Thoracic aorta (tissue), 2 donors: ENCODE results near the gene CELF5. TPM values are rescaled to one million over a fixed set of nuclear protein-coding genes. Genes with fewer than 3 reads are reported as not detected.
"Not testable (repeated sequence)": the region's sequence is repeated elsewhere in the genome, so short reads cannot be mapped to it uniquely, and the experiment has no call there.

Source experiments
- ATAC-seq: fragments of 150-250 bp; one replicate; pipeline ENCODE4 v1.8.0; 2017; ENCODE audit warnings: low read depth; ENCODE audit not compliant: insufficient number of reproducible peaks, low FRiP score
- DNase-seq: peaks from one replicate; pipeline ENCODE4 v3.0.0-alpha.2; 2020; ENCODE audit warnings: low spot score
- H3K27ac ChIP-seq, 2 donors: fragments of 200-600 bp; sonication (generic); 1 replicate in 1 of 2; 2 replicates in 1 of 2; pipeline ENCODE4 v1.5.1; 2016; ENCODE audit warnings: mild to moderate bottlenecking in 2 of 2, moderate library complexity in 2 of 2
- H3K27me3 ChIP-seq: fragments of 200-600 bp; sonication (generic); replicated peaks from 2 replicates; pipeline ENCODE4 v1.6.0; 2016; ENCODE audit warnings: mild to moderate bottlenecking; ENCODE audit not compliant: insufficient read depth
- H3K36me3 ChIP-seq: fragments of 200-600 bp; sonication (generic); one replicate; pipeline ENCODE4 v1.5.1; 2016
- H3K4me1 ChIP-seq, 2 donors: fragments of 200-600 bp; sonication (generic); 1 replicate in 1 of 2; 2 replicates in 1 of 2; pipeline versions ENCODE4 v1.5.1 to v1.6.0; 2016; ENCODE audit warnings: low read depth in 2 of 2, mild to moderate bottlenecking in 1 of 2; ENCODE audit not compliant: control insufficient read depth in 1 of 2
- H3K4me3 ChIP-seq: fragments of 200-600 bp; sonication (generic); 2 replicates; pipeline ENCODE4 v1.5.1; 2016; ENCODE audit warnings: mild to moderate bottlenecking
- H3K9me3 ChIP-seq: fragments of 200-600 bp; sonication (generic); 2 replicates; pipeline ENCODE4 v1.5.1; 2016
- total RNA-seq, 2 donors: library from RNA; depleted of rRNA; stranded (reverse); fragments of >200 nt; gene quantifications; one replicate each; pipeline versions ENCODE4 v1.1.0 to v1.2.3, GENCODE V29; 2016
- TF ChIP-seq, protein P1 (sequence below): fragments of 200-600 bp; sonication (generic); IDR thresholded peaks from one replicate; pipeline ENCODE4 v1.5.1; 2019; ENCODE audit warnings: antibody characterized with exemption

CELF5 gene
- total RNA-seq, 2 donors from 2014 or later, result not detected

GRCh38 chr19:3188627-3189596 is 35.5 kb upstream of the CELF5 start:
- DNase-seq (no peak), ATAC-seq (no peak)
- Histone ChIP-seq H3K4me1 (peaks cover 10 to 23% of the 10 kb centered on the region in 2 donors), H3K9me3 (no peaks in the 10 kb centered on the region), H3K4me3 (no peak overlapping the region), H3K27me3 (no peaks in the 10 kb centered on the region), H3K27ac (no peak overlapping the region), H3K36me3 (peaks cover 8% of the 10 kb centered on the region)
- TF ChIP-seq, protein P1, sequence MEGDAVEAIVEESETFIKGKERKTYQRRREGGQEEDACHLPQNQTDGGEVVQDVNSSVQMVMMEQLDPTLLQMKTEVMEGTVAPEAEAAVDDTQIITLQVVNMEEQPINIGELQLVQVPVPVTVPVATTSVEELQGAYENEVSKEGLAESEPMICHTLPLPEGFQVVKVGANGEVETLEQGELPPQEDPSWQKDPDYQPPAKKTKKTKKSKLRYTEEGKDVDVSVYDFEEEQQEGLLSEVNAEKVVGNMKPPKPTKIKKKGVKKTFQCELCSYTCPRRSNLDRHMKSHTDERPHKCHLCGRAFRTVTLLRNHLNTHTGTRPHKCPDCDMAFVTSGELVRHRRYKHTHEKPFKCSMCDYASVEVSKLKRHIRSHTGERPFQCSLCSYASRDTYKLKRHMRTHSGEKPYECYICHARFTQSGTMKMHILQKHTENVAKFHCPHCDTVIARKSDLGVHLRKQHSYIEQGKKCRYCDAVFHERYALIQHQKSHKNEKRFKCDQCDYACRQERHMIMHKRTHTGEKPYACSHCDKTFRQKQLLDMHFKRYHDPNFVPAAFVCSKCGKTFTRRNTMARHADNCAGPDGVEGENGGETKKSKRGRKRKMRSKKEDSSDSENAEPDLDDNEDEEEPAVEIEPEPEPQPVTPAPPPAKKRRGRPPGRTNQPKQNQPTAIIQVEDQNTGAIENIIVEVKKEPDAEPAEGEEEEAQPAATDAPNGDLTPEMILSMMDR, result no peak

DNA sequence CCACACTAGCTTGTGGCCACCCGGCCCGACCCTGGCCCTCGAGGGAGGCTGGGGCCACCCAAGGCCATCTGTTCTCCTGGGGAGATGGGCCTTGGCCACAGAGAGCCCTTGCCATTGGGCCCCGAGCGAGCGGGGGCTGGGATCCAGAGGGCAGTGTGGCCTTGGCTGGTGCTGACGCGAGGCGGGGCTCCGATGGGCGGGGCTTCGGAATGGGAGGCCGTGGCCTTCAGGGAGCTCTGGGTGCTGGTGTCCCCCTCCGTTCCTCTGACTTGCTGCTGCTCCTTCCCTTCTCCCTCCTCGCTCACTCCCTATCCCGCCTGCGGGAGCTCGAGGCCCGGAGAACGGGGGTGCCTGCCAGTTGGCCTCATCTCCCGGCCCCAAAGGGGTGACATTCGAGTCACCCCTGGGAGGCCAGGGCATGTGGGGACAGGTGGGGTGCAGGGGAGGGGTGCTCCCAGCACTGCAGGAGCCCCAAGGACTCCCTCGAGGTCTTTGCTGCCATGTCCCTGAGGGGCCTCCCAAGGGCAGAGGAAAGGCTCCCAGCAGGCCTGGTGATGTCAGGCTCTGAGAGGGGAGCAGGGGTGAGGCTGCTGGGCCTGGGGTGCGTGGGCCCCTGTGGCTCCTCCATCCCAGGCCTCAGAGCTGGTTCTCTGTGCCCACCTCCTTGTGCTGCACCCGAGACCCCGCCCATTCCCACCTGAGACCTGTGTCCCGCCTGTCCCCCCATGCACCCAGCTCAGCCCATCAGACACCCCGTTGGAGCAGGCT is 34.6 kb upstream of the CELF5 start:
- Histone ChIP-seq H3K36me3 (peaks cover 10% of the 10 kb centered on the region), H3K27me3 (no peaks in the 10 kb centered on the region), H3K4me1 (peaks cover 10 to 20% of the 10 kb centered on the region in 2 donors), H3K4me3 (no peak overlapping the region), H3K9me3 (no peaks in the 10 kb centered on the region), H3K27ac (no peak overlapping the region)
- TF ChIP-seq, protein P1, result no peak
- DNase-seq (no peak), ATAC-seq (no peak)

DNA sequence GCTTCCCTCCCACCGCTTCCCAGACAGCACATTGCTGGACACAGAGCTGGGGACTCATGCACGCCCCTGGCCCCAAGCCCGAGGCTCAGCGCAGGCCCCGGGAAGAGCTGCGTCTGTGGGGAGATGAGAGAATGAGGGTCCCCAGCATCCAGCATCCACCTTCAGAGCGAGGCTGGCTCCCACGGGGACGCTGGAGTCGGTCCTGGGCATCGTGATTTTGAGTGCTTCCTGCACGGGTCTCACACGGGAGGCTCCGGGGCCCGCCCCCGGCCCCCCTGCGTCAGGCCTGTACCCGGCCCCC is 34.0 kb upstream of the CELF5 start:
- ATAC-seq (no peak), DNase-seq (no peak)
- TF ChIP-seq, protein P1, result no peak
- no peak overlapping the region for H3K27ac ChIP-seq
- H3K9me3 ChIP-seq, result no peaks in the 10 kb centered on the region
- H3K4me1 ChIP-seq, result peaks cover 10 to 19% of the 10 kb centered on the region in 2 donors
- H3K36me3 ChIP-seq, result peaks cover 10% of the 10 kb centered on the region
- no peaks in the 10 kb centered on the region for H3K27me3 ChIP-seq
- no peak overlapping the region for H3K4me3 ChIP-seq

DNA sequence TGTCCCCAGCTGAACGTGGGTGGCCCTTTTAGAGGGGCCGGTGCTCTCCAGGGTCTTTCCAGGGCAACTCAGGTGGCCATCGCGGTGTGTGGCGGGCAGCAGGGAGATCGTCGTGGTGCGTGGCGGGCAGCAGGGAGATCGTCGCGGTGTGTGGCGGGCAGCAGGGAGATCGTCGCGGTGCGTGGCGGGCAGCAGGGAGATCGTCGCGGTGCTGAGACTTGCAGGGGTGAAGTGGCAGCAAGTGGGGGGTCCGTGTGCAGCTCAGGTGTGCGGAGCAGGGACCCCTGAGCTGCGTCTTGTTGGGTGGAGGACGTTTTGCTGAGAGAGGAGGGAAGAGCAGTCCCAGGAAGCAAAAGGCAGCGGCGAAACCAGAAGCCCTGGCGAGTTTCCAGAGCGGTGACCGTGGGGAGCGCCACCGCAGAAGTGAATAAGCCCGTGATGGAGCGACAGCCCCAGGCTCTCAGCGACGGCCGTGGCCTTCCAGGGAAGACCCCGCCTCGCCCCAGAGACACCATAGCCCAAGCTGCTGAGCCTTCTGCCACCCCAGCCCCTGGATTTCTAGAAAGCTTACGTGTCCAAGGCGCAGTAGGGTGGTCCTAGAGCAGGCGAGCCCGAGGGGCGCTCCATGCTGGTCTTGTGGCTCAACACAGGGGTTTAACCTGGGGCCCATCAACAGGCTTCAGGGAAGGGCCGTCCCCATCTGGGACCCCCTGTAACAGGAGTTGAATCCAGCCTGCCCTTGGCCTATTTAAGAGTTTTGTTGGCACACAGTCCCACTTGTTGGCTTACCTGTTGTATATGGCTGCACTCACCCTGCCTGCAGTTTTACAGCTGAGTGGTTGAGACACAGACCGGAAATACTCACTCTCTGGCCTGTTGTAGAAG is 33.3 kb upstream of the CELF5 start:
- TF ChIP-seq, protein P1, result no peak
- H3K4me1 ChIP-seq, result peaks cover 10 to 19% of the 10 kb centered on the region in 2 donors
- H3K9me3 ChIP-seq, result no peaks in the 10 kb centered on the region
- DNase-seq (no peak), ATAC-seq (no peak)
- H3K4me3 ChIP-seq, result no peak overlapping the region
- H3K36me3 ChIP-seq, result peaks cover 10% of the 10 kb centered on the region
- no peak overlapping the region for H3K27ac ChIP-seq
- H3K27me3 ChIP-seq, result no peaks in the 10 kb centered on the region

GRCh38 chr19:3191806-3192104 is 32.7 kb upstream of the CELF5 start:
- not testable (repeated sequence) for DNase-seq, H3K27me3 ChIP-seq, H3K4me3 ChIP-seq, ATAC-seq, H3K9me3 ChIP-seq, H3K27ac ChIP-seq
- H3K4me1 ChIP-seq, result peaks cover 6 to 14% of the 10 kb centered on the region in 2 donors
- H3K36me3 ChIP-seq, result peaks cover 13% of the 10 kb centered on the region
